NT2/D1 (cell line): ENCODE data around the gene LARGE1.

Experiments
- SUZ12 ChIP-seq: IDR thresholded peaks from 2 replicates; pipeline ENCODE4 v1.6.1; 2011; ENCODE audit not compliant: insufficient read length, insufficient read depth; ENCODE audit errors: extremely low read depth
- YY1 ChIP-seq: IDR thresholded peaks from 2 replicates; pipeline ENCODE4 v1.6.1; 2011; ENCODE audit not compliant: insufficient read length, insufficient read depth
- ZNF274 ChIP-seq: IDR thresholded peaks from 2 replicates; pipeline ENCODE4 v1.6.1; 2011; ENCODE audit warnings: mild to moderate bottlenecking, low read depth, low read length

DNA sequence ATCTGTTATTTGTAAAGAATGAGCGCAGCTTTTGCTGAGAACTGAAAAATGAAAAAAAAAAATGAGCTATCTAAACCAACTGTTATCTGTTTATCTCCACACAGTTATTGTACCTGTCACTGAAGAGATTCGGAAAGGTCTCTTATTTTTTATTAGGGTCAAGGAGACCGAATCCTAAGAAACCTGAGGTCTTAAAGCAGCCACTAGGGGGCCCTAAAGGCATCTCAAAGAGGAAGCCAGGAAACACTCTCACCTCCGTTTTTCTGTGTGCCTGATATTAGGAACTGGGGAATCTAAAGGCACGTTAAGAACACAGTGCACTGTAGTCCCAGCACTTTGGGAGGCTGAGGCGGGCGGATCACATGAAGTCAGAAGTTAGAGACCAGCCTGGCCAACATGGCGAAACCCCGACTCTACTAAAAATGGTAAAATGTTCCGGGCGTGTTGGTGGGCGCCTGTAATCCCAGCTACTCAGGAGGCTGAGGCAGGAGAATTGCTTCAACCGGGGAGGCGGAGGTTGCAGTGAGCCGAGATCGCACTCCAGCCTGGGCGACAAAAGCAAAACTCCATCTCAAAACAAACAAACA is 3.5 kb upstream of the LARGE1 start:
- TF ChIP-seq SUZ12 (no peak), YY1 (no peak), ZNF274 (no peak)
